Renal cortex interstitium (tissue), 11 donors: Measurements from ENCODE around the gene UBE3B. TPM values are rescaled to one million over a fixed set of nuclear protein-coding genes. Genes with fewer than 3 reads are reported as not detected.

ENCODE experiments used
- DNase-seq, 11 donors: peaks; one replicate each; pipeline ENCODE4 v3.0.0-alpha.2; 2013; ENCODE audit warnings: low read depth in 9 of 11, low spot score in 4 of 11; ENCODE audit errors: extremely low read depth in 1 of 11
- polyA plus RNA-seq, 3 donors: library from polyadenylated mRNA; unstranded; fragments of 120-200 nt; gene quantifications; one replicate each; pipeline ENCODE4 v1.2.1, GENCODE V29; 2013; ENCODE audit not compliant: insufficient read length in 3 of 3

UBE3B gene
- polyA plus RNA-seq, 3 donors, result 30.4 to 38.8 (median 31.2) TPM

- DNase-seq, result peak in 3 of 11 donors; percentile 26 to 60 (median 31)
Observed at GRCh38 chr12:109578330-109578927, 101.0 kb downstream of the UBE3B start.

GRCh38 chr12:109579639-109580038 lies 102.2 kb downstream of the UBE3B start:
- no peak for DNase-seq

GRCh38 chr12:109580272-109580671 lies 102.8 kb downstream of the UBE3B start:
- no peak for DNase-seq

DNA sequence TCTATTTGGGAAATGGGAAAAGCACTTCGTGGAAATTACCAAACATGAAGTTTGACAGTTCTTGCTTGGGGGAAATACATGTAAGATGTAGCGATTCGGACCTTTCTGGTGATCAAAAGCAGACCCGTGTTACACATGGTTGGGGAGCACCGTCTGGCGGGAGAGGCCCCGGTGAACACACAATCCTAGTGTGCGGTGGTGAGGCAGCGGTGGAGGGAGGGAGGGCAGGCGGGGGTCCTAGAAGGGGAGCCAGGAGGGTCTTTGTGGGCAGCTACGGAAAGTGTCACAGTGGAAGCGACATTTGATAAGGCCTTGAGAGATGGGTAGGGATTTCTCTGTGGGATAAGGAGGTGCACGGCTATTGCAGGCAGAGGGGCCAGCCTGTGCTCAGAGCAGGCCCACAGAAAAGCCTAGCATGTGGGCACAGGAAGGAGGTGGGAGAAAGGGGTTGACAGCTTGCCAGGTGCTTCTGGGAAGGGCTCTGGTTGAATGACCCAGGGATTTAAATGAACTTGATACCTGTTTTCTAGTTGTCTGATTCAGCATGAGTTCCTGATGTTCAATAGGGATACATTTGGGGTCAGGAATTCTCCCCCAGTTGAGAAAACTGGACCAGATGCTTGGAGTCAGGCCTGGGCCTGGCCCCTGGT lies 103.4 kb downstream of the UBE3B start:
- no peak for DNase-seq

DNA sequence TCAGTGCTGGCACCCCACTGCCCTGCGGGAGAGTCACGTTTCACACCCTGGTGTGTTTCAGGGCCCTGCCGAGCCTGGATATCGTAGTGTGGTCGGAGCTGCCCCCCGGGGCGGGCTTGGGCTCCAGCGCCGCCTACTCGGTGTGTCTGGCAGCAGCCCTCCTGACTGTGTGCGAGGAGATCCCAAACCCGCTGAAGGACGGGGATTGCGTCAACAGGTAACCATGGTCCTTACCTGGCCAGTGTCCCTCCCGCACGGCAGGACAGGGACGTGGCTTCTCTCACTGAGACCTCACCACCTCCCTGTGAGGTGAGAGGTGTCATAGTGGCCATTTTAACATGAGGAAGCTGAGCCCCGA lies 103.9 kb downstream of the UBE3B start:
- DNase-seq, result no peak

- no peak for DNase-seq
Observed at GRCh38 chr12:109581856-109582255, 104.4 kb downstream of the UBE3B start.

DNA sequence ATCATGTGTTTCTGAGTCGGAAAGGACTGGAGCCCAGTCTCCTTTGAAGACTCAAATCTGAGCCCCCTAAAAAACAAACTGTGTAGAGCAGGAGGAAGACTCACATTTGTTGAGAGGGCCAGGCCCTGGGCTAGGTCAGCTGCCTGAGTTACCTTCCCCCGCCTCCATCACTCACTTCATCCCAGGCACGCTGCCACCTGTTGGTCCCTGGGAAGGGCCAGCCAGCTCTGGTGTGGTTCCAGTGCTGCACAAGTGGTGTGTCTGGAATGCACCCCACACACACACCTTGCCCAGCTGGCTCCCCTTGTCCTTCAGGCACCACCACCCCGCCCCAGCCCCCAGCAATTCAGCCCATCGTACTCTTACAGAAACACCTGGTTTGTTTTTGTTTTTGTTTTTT lies 105.2 kb downstream of the UBE3B start:
- peak in 1 of 11 donors; percentile 18 for DNase-seq

GRCh38 chr12:109583733-109584132 lies 106.3 kb downstream of the UBE3B start:
- DNase-seq, result no peak

Other genes starting within 250 kb of the UBE3B start
- gene FOXN4, start 168.3 kb upstream of the UBE3B start, polyA plus RNA-seq, result 1 to 10 TPM; 1.7 to 2.2 (median 1.8) TPM
- 1 to 10 TPM; 1.3 to 2.5 (median 1.5) TPM for gene MYO1H, start 129.7 kb upstream of the UBE3B start, polyA plus RNA-seq
- 10 to 100 TPM; 47.2 to 55.4 (median 55.3) TPM for gene KCTD10, start 334 bp upstream of the UBE3B start, polyA plus RNA-seq
- 10 to 100 TPM; 35.1 to 41.5 (median 39.1) TPM for gene MMAB, start 95.9 kb downstream of the UBE3B start, polyA plus RNA-seq
- gene MVK, start 96.2 kb downstream of the UBE3B start, polyA plus RNA-seq, result 10 to 100 TPM; 16.3 to 23.9 (median 19.3) TPM
- gene FAM222A, start 236.2 kb downstream of the UBE3B start, polyA plus RNA-seq, result 1 to 10 TPM; 5.6 to 9.3 (median 6.1) TPM